ENCODE results near the gene LTBP1. TPM values are rescaled to one million over a fixed set of nuclear protein-coding genes. Genes with fewer than 3 reads are reported as not detected.
"Not testable (repeated sequence)": the region's sequence is repeated elsewhere in the genome, so short reads cannot be mapped to it uniquely, and the experiment has no call there.

The LTBP1 gene
- total RNA-seq, 1 experiment from 2014 or later = 162 TPM

DNA sequence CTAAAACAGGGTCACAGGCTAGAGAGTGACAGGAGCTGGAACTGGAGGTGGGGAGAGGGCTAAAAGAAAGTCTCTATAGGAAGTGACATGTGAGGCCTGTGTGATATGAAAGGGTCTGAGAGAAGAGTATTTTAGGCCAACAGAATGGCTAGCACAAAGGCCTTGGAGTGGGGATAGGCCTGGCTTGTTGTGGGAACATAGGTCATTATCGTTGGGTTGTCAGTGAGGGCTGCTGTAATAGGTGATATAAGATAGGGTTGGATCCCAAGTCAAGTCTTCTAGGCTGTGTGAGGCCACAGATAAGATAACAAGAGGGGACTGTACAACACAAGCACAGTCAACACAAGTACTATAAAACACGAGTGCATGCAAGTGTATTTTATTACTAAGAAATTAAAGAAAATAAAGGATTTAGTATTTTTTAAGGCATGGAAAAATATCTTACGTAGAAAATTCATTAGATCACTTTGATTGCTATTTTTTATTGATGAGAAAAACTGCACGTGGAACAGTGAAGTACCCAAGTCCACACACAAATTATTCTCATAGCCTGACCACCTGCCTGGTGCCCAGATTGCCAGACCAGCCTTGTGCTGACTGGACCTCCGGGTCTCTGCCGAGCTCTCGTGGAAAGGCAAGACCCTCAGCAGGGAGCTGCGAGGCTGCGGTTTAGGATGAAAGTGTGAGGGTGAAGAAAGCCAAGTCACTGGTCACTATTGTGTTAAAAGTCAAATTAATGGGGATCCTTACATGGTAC lies 14.1 kb downstream of the LTBP1 start:
- DNase-seq (ENCODE audit: low read depth) = no peak

DNA sequence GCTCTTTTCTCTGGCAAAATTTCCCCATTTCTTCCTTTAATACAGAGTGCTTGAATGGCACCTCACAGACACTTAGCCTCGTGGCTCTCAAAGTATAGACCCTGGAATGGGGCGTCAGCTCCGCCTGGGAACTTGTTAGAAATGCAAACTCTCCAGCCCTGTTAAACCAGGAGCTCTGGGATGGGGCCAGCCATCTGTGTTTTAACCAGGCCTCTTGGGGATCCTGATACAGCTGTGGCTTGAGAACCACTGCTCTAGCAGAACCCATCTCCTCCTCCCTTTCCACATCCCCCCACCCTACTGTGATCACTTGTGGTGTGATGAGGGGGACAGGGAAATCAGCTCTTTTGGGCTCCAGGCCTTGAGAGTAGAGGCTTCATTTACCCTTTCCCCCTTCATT lies 15.9 kb downstream of the LTBP1 start:
- no peak for DNase-seq (ENCODE audit: low read depth)

DNA sequence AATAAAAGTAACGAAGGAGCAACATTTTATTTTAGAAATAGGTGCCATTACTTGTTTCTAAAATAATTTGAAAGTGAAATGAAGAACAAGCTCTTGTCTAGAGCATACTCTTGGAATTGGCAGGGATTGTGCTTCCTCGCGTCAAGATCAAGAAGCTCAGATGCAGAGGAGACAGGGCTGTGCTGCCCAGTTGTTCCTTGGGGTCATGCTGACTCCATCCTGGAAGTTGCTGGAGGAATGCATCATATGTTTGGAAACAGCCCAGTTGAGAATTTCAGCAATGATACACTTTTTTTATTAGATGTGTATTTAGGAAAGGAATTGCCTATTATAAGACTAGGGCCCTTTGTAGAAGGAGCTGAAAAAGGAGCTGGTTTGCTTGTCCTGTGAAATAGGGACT lies 17.2 kb downstream of the LTBP1 start:
- DNase-seq (ENCODE audit: low read depth) = no peak

DNA sequence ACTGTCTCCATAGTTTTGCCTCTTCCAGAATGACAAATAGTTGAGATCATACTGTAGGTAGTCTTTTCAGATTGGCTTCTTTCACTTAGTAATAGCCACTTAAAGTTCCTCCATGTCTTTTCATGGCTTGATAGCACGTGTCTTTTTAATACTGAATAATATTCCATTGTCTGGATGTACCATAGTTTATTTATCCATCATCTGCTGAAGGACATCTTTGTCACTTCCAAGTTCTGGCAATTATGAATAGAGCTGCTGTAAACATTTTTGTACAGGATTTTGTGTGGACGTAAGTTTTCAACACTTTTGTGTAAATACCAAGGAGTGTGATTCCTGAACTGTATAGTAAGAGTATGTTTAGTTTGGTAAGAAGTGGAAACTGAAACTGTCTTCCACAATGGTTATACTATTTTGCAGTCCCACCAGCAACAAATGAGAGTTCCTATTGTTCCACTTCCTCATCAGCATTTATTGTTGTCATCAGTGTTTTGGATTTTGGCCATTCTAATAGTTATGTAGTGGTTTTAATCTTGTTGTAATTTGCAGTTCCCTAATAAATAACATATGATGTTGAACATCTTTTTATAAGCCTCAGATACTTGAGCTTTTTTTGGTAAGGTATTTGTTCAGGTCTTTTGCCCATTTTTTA lies 18.9 kb downstream of the LTBP1 start:
- DNase-seq (ENCODE audit: low read depth) = no peak

- no peak for DNase-seq (ENCODE audit: low read depth)
Measured at GRCh38 chr2:32969444-32970162, 22.9 kb downstream of the LTBP1 start.

DNA sequence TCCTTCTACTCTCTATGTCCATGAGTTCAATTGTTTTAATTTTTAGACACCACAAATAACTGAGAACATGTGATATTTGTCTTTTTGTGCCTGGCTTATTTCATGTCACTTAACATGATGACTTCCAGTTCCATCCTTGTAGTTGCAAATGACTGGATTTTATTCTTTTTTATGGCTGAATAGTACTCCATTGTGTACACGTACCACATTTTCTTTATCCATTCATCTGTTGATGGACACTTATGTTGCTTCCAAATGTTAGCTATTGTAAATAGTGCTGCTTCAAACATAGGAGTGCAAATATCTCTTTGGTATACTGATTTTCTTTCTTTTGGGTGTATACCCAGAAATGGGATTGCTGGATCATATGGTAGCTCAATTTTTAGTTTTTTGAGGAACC lies 27.0 kb downstream of the LTBP1 start:
- not testable (repeated sequence) for DNase-seq (ENCODE audit: low read depth)

GRCh38 chr2:32976409-32977063 lies 29.8 kb downstream of the LTBP1 start:
- no peak for DNase-seq (ENCODE audit: low read depth)

DNA sequence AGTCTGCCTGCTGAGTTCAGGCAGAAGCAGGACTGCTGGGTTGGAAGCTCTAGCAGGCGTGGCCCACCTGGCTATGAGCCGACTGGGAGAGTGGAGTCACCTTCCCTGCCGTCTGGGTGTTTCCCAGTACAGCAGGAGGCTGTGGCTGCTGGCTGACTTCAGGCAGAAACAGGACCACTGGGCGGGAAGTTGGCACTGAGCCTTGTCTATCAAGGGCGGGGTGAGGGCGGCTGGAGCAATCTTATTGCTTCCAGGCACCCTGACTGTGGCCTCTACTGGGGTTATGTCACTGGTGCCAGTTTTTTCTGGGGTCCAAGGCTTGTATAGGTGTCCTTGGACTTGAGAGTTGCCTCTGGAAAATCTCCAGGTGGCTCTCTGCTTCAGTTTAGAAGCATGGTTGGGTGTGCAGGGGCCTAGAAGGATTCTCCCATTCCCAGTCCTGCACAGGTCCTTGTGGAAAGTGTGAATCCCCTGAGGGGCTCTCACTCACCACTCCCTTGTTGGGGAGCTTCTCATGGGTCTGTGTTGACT lies 30.5 kb downstream of the LTBP1 start:
- peak; percentile 31 for DNase-seq (ENCODE audit: low read depth)

DNA sequence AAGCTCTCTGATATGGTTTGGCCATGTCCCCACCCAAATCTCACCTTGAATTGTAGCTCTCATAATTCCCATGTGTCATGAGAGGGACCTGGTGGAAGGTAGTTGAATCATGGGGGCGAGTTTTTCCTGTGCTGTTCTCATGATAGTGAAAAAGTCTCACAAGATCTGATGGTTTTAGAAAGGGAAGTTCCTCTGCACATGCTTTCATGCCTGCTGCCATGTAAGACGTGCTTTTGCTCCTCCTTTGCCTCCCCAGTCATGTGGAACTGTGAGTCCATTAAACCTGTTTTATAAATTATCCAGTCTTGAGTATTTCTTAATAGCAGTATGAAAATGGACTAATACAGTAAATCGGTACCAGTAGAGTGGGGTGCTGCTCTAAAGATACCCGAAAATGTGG lies 34.9 kb downstream of the LTBP1 start:
- no peak for DNase-seq (ENCODE audit: low read depth)

GRCh38 chr2:32983193-32983924 lies 36.6 kb downstream of the LTBP1 start:
- DNase-seq (ENCODE audit: low read depth) = not testable (repeated sequence)

GRCh38 chr2:32986480-32986879 lies 39.7 kb downstream of the LTBP1 start:
- no peak for DNase-seq (ENCODE audit: low read depth)

DNA sequence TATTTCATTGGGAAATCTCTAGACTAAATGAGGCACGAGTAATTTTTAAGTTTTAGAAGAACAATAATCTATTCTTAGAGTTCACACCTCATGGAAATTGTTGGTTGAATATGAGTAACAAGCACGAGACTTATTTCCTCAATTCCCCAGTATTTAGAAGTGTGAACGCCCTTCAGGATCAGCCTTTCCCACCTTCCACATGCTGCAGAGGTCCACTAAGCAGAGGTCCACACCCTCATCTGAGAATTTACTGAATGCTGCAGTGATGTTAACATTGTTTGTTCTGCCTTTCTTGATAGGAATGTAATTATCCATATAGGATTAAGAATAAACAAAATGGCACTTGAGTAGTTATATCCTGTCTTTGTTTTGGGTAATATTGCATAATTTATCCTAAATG lies 41.8 kb downstream of the LTBP1 start:
- no peak for DNase-seq (ENCODE audit: low read depth)

DNA sequence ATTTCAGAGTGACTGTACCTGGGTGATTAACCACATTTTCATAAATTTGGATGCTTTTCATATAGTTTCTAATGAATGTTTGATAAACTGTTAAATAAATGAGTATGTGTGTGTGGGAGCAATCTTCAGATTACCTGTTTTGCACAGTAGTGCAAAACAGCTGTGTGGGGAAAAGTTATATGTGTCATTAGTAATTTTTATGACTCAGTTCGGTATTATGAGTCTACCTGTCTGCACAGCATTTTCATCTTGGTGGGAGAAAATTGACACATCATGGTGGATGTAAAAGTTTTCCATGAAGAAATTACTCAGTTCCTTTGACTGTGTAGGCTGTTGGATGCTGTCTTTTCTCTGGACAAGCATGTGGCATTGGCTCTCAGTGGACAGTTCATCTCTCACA lies 43.8 kb downstream of the LTBP1 start:
- no peak for DNase-seq (ENCODE audit: low read depth)

GRCh38 chr2:32991091-32991845 lies 44.5 kb downstream of the LTBP1 start:
- no peak for DNase-seq (ENCODE audit: low read depth)

DNA sequence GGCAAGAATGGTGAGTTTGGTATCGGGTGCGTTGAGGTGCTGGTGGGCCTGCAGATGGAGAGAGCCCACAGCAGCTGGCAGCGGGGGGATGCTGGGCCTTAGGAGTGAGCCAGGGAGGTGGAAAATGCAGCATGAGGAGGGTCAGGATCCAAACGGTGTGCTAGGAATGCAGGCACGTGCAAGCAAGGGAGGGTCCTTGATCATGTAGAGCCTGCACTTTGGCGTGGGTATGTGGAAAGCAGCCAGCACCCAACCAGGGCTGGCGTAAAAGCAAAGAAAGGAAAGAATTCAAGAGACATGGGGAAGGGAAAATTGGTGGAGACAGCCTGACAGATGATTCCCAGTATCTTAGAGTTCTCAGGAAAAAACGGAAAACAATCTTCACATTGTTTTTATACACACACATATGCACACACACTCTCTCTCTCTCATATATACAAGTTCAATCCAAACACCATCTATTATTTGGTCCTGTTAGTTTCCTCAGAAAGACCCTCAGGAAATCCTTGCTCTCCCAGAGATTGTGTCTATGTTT lies 46.3 kb downstream of the LTBP1 start:
- no peak for DNase-seq (ENCODE audit: low read depth)

DNA sequence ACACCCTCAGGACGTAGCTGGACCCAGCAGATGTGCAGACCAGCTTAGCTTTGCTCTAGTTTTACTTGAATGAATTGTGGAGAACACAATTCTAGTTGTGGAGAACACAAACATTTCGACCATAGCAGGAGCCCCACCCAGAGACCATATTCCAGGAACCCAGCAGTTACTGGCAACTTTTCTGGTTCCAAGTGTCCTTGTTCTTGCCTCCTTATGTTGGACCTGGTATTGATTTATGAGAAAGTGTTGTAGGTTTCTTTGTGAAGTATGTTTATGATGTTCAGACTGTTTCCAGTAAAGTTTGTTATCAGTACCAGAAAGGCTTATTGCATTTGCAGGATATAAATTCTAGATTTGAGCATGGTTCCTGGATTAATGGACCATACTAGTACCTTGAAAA lies 51.0 kb downstream of the LTBP1 start:
- DNase-seq (ENCODE audit: low read depth) = no peak

- DNase-seq (ENCODE audit: low read depth) = no peak
Measured at GRCh38 chr2:33000986-33001385, 54.2 kb downstream of the LTBP1 start.

DNA sequence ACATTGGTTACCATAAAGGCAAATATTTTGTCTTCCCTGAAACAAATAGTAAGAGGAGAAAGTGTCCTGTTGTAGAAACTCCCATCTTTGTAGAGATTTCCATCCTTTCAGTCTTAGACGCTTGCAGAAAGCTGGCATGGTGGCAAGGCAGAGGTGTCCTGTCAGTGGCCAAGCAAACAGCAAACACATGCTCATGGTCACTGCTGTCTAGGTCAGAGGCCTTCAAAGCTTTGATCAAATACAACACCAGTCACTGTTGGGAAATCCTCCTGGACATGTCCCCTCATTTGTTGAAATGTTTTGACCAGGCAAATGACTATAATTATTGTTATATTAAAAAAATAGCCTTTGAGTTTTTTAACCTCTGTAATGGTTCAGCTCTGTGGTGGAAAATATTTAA lies 55.1 kb downstream of the LTBP1 start:
- DNase-seq (ENCODE audit: low read depth) = no peak

- DNase-seq (ENCODE audit: low read depth) = no peak
Measured at GRCh38 chr2:33002863-33003262, 56.1 kb downstream of the LTBP1 start.

DNA sequence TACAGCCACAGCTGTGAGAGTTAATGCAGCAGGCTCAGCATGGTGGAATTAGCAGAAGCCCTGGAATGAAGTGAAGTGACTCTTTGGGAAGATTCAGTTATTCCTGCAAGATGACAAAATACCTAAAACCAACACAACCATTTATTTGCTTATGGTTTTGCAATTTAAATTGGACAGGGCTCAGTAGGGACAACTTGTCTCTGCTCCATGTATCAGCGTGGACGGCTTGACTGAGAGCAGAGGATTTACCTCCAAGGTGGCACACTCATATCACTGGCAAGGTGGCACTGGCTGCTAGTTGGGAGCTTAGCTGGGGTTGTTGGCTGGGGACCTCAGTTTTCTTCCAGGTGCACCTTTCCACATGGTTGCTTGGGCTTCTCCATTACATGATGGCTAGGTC lies 58.3 kb downstream of the LTBP1 start:
- DNase-seq (ENCODE audit: low read depth) = no peak
